MCF 10A (cell line): ENCODE data around the gene IFRD2. TPM values are rescaled to one million over a fixed set of nuclear protein-coding genes. Genes with fewer than 3 reads are reported as not detected.

Experiments
- BruUV-seq: library from RNA; stranded (reverse); fragments of 400-500 nt; replicated peaks from 2 replicates; lab custom pipeline; 2021; lab: Mats Ljungman, UMichigan
- CTCF ChIA-PET: fragments of 300-600 bp; sonication (Branson Sonifier 250); formaldehyde crosslinking; extraction: SDS; loops from one replicate; lab custom pipeline; 2021; ENCODE audit warnings: antibody characterized with exemption, inconsistent platforms; lab: Yijun Ruan, JAX
- POLR2A ChIA-PET: fragments of 300-600, 350-650 bp; sonication (Branson Sonifier 250); formaldehyde crosslinking; extraction: SDS; loops from one replicate; lab custom pipeline; 2020; ENCODE audit warnings: antibody characterized with exemption, inconsistent platforms; lab: Yijun Ruan, JAX
- DNase-seq: peaks from one replicate; pipeline ENCODE4 v3.0.0-alpha.2; 2018; ENCODE audit not compliant: unreplicated experiment
- H3K27ac Mint-ChIP-seq: one replicate; pipeline ENCODE4 v1.8.0; 2022; ENCODE audit warnings: mild to moderate bottlenecking, low read depth, mixed read lengths; ENCODE audit not compliant: unreplicated experiment
- H3K27me3 Mint-ChIP-seq: one replicate; pipeline ENCODE4 v1.8.0; 2022; ENCODE audit warnings: mixed read lengths; ENCODE audit not compliant: insufficient read depth, unreplicated experiment
- H3K36me3 Mint-ChIP-seq: one replicate; pipeline ENCODE4 v1.8.0; 2022; ENCODE audit warnings: mild to moderate bottlenecking, moderate library complexity, mixed read lengths; ENCODE audit not compliant: insufficient read depth, unreplicated experiment
- H3K4me1 Mint-ChIP-seq: one replicate; pipeline ENCODE4 v1.8.0; 2022; ENCODE audit warnings: mixed read lengths; ENCODE audit not compliant: insufficient read depth, unreplicated experiment
- H3K4me3 Mint-ChIP-seq: one replicate; pipeline ENCODE4 v1.8.0; 2022; ENCODE audit warnings: mild to moderate bottlenecking, moderate library complexity, mixed read lengths; ENCODE audit not compliant: unreplicated experiment
- H3K9me3 Mint-ChIP-seq: one replicate; pipeline ENCODE4 v1.8.0; 2022; ENCODE audit warnings: mixed read lengths; ENCODE audit not compliant: unreplicated experiment
- intact Hi-C: fragments of 100-400 bp; cut with micrococcal nuclease; formaldehyde crosslinking; loops from 2 replicates; pipeline ENCODE4 v1.14.1; 2022
- total RNA-seq: library from RNA; stranded (reverse); gene quantifications from 2 replicates; pipeline ENCODE4 v1.2.3, GENCODE V29; 2022
- TF ChIP-seq, protein P1 (sequence below): fragments of 200-600 bp; IDR thresholded peaks from one replicate; pipeline ENCODE4 v1.8.0; 2022; ENCODE audit warnings: antibody characterized with exemption, mild to moderate bottlenecking; ENCODE audit not compliant: unreplicated experiment

The IFRD2 gene
- total RNA-seq, 1 experiment from 2014 or later, result 182 TPM

DNA sequence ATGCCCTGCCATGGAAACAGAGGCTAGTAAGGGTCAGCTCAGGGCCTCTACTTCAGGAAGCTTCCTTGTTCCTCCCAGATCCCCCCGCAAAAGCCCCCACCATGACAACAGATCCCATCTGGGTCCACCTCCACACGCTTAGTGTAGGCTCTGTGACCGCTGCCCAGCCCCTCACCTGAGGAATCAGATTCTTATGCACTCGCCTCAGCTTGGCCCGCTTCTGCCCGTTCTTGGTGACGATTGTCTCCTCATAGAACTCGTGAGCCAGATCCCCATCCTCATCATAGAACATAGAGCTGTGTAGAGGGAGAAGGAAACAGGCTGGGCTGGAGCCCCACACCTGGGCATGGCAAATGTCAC lies 33.9 kb upstream of the IFRD2 start:
- BruUV-seq, result no TSS peak
- CTCF ChIA-PET, result interaction anchor here (0.7 to 1.0 kb wide), 2 partner anchors 21 to 56 kb away, joined by 3 to 5 read pairs; no protein-coding TSS in a partner anchor
- no peak overlapping the region for H3K27ac Mint-ChIP-seq

DNA sequence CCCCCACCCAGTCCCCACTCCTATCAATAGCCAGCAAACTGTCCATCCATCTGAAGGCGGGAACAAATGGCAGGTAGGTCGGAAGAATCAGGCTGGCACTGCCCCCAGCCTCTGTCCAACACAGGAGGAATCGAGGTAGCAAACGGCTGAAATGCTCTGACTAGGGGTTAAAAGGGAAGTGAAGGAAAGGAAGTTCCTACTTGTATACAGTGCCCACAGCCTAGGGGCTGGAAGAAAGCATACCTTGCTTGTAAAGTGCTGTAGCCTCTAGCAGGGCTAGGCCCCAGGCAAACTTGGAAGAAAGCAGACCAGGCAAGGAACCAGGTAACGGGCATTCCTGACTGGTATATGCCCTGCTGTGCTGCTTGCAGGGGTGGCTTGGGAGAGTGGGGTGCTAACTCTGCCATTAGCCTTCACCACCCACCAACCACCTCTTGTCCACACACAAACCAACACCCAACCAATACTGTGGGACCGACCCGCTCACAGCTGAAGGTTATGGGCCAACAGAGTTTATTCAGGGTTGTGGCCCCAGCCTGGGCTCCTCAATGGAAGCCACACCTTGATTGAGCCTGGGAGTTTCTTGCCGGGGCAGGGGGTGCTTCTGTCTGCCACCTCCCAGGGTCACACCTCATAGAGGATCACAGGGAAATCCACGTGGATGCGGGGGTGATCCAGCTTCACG lies 33.4 kb upstream of the IFRD2 start:
- Mint-ChIP-seq H3K4me3 (no peak overlapping the region), H3K9me3 (no peaks in the 10 kb centered on the region), H3K27ac (no peak overlapping the region), H3K36me3 (peaks cover 17% of the 10 kb centered on the region), H3K27me3 (no peaks in the 10 kb centered on the region), H3K4me1 (no peaks in the 10 kb centered on the region)
- TF ChIP-seq, protein P1, sequence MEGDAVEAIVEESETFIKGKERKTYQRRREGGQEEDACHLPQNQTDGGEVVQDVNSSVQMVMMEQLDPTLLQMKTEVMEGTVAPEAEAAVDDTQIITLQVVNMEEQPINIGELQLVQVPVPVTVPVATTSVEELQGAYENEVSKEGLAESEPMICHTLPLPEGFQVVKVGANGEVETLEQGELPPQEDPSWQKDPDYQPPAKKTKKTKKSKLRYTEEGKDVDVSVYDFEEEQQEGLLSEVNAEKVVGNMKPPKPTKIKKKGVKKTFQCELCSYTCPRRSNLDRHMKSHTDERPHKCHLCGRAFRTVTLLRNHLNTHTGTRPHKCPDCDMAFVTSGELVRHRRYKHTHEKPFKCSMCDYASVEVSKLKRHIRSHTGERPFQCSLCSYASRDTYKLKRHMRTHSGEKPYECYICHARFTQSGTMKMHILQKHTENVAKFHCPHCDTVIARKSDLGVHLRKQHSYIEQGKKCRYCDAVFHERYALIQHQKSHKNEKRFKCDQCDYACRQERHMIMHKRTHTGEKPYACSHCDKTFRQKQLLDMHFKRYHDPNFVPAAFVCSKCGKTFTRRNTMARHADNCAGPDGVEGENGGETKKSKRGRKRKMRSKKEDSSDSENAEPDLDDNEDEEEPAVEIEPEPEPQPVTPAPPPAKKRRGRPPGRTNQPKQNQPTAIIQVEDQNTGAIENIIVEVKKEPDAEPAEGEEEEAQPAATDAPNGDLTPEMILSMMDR, result no peak
- DNase-seq, result no peak
- CTCF ChIA-PET, result interaction anchor here (0.7 to 3.9 kb wide), 8 partner anchors 11 to 66 kb away, joined by 3 to 38 read pairs (median 10); partner anchors contain the start of genes IFRD2 and SEMA3B
- no TSS peak for BruUV-seq
- POLR2A ChIA-PET, result interaction anchor here (0.9 to 1.2 kb wide), 3 partner anchors 9 to 36 kb away, joined by 3 to 4 read pairs (median 3); no protein-coding TSS in a partner anchor
- intact Hi-C loops, result no loop called here

More for the DNA sequence above, 33.9 kb upstream of the IFRD2 start:
- H3K4me1 Mint-ChIP-seq, result no peaks in the 10 kb centered on the region
- POLR2A ChIA-PET, result interaction anchor here (0.9 to 1.2 kb wide), 3 partner anchors 9 to 36 kb away, joined by 3 to 4 read pairs (median 3); no protein-coding TSS in a partner anchor
- no peaks in the 10 kb centered on the region for H3K27me3 Mint-ChIP-seq
- no peak for DNase-seq
- H3K9me3 Mint-ChIP-seq, result no peaks in the 10 kb centered on the region
- intact Hi-C loops, result no loop called here
- TF ChIP-seq, protein P1, result no peak
- H3K4me3 Mint-ChIP-seq, result no peak overlapping the region
- peaks cover 17% of the 10 kb centered on the region for H3K36me3 Mint-ChIP-seq

DNA sequence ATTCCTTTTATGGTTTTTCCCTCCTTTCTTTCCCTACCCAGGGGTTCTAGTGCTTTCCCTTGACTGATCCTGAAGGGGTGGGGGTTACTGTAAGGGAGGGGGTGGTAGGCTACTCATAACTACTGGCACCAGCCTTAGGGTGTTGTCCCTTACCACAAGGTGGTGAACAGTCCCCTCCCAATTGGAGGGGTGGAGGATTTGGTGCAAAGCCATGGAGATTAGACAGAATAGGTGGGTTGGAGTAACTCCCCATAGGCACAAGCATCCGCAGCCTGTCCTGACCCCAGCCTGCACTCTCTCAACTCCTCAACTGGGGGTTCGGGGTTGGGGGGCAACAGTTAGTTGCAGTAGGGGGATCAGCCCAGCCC lies 32.9 kb upstream of the IFRD2 start:
- Mint-ChIP-seq H3K9me3 (no peaks in the 10 kb centered on the region), H3K27ac (no peak overlapping the region), H3K27me3 (no peaks in the 10 kb centered on the region), H3K36me3 (peaks cover 17% of the 10 kb centered on the region), H3K4me1 (no peaks in the 10 kb centered on the region), H3K4me3 (no peak overlapping the region)
- POLR2A ChIA-PET, result interaction anchor here (1.3 to 5.0 kb wide), 2 partner anchors 24 to 33 kb away, joined by 3 to 22 read pairs; partner anchors contain the start of gene IFRD2
- DNase-seq, result no peak
- CTCF ChIA-PET, result interaction anchor here (0.6 to 3.9 kb wide), 16 partner anchors 10 to 111 kb away, joined by 3 to 38 read pairs (median 10); partner anchors contain the start of genes HYAL1, HYAL3, IFRD2 and LSMEM2
- no TSS peak for BruUV-seq
- intact Hi-C loops, result no loop called here
- TF ChIP-seq, protein P1, result no peak
